GM21723 (cell line): ENCODE results near the gene PODN.

Source experiments
- ATAC-seq: cut with Tn5 transposase; IDR thresholded peaks from one replicate; pipeline ENCODE4 v1.9.1; 2021; ENCODE audit warnings: mild to moderate bottlenecking, moderate library complexity; ENCODE audit not compliant: unreplicated experiment

The PODN gene

DNA sequence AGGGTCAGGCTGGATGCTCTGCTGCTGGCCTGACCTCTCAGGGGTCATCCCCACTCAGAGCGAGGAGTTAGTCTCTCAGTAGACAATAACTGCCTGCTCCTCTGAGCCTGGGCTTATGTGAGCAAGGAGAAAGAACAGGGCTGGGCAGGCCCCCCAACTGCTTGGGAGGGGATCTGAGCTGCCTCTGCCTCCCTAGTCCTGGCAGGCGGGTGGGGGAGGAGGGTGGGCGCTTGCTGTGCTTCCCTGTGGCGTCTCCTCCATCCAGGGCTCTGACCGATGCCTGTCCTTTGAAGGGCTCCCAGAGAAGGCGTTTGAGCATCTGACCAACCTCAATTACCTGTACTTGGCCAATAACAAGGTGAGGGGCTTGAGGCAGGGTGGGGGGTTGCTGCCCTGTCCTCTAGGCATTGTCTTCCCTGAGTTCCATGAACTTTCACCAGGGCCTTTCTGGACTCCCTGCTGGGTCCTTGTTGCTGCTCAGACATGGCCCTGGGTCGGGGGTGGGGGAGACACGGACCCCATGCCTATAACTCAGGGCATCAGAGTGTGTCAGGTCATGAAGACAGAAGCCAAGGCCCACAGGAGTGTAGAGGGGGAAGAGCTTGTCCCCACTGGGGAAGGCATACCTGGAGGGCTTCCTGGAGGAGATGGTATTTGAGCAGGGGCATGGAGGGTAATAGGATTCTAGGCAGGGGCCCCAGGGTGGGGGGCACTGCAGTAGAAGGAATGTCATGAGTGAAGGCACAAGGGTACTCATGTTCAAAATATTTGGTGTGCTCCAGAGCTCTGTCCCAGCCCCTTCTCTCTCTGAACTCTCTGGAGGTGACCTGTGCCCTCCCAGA lies 12.5 kb downstream of the PODN start:
- no peak for ATAC-seq

- ATAC-seq = no peak
Measured at GRCh38 chr1:53075206-53075605, 13.2 kb downstream of the PODN start.

- no peak for ATAC-seq
Measured at GRCh38 chr1:53075761-53076163, 13.7 kb downstream of the PODN start.

- ATAC-seq = no peak
Measured at GRCh38 chr1:53076165-53076564, 14.2 kb downstream of the PODN start.

GRCh38 chr1:53076721-53077598 lies 14.9 kb downstream of the PODN start:
- no peak for ATAC-seq

- no peak for ATAC-seq
Measured at GRCh38 chr1:53077599-53077965, 15.6 kb downstream of the PODN start.

DNA sequence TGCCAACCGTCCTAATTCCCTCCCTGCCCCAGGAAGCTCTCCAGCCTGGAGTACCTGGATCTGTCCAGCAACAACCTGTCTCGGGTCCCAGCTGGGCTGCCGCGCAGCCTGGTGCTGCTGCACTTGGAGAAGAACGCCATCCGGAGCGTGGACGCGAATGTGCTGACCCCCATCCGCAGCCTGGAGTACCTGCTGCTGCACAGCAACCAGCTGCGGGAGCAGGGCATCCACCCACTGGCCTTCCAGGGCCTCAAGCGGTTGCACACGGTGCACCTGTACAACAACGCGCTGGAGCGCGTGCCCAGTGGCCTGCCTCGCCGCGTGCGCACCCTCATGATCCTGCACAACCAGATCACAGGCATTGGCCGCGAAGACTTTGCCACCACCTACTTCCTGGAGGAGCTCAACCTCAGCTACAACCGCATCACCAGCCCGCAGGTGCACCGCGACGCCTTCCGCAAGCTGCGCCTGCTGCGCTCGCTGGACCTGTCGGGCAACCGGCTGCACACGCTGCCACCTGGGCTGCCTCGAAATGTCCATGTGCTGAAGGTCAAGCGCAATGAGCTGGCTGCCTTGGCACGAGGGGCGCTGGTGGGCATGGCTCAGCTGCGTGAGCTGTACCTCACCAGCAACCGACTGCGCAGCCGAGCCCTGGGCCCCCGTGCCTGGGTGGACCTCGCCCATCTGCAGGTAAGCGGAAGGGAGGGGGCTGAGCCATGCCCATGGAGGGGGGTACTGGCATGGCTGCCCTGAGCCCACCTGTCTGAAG lies 16.5 kb downstream of the PODN start:
- ATAC-seq = no peak

DNA sequence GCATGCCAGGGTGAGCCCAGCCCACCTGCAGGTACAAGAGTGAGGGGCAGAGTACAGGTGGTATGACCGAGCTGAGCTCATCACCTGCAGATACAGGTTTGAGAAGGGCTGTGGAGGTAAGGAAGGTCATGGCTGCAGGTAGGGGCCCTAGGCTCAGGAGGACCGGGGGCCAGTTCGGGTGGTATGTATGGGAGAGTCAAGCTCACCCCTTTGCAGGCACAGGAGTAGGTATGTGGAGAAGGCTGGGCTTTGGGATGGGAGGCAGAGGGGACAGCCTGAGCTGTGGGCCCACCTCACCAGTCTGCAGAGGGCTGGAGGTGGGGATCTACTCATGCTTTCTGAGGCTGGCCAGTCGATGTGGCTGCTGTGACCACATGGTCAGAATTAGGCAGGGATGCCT lies 17.2 kb downstream of the PODN start:
- ATAC-seq = no peak

- ATAC-seq = no peak
Measured at GRCh38 chr1:53080041-53080440, 18.0 kb downstream of the PODN start.

GRCh38 chr1:53080769-53081168 lies 18.8 kb downstream of the PODN start:
- no peak for ATAC-seq

GRCh38 chr1:53081384-53082066 lies 19.5 kb downstream of the PODN start:
- ATAC-seq = no peak

DNA sequence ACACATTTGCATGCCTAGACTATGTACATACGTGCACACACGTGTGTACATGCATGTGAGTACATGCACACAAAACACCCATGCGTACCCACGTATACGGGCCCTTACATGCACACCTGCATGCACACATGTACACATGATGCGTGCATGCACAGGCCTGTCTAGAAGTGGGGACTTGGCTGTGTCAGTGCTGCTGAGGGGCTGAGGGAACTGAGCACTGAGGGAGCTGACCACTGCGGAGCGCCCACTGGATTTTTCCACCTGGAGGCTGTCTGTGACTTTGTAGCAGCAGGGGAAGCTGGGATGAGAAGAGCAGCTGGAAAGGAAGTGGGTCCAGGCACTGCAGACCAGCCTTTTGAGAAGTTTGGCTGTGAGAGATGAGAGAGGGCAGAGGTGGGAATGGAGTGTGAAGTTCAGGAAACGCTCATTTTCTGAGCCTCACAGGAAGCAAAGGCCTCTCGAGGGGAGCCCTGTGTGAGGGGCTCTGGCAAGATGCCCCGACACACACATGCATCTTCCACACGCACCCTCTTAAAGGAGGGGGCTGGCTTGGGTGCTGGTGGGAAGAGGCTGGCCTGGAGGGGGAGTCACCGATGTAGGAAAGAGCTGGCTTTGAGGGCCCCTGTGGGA lies 20.9 kb downstream of the PODN start:
- ATAC-seq = no peak

DNA sequence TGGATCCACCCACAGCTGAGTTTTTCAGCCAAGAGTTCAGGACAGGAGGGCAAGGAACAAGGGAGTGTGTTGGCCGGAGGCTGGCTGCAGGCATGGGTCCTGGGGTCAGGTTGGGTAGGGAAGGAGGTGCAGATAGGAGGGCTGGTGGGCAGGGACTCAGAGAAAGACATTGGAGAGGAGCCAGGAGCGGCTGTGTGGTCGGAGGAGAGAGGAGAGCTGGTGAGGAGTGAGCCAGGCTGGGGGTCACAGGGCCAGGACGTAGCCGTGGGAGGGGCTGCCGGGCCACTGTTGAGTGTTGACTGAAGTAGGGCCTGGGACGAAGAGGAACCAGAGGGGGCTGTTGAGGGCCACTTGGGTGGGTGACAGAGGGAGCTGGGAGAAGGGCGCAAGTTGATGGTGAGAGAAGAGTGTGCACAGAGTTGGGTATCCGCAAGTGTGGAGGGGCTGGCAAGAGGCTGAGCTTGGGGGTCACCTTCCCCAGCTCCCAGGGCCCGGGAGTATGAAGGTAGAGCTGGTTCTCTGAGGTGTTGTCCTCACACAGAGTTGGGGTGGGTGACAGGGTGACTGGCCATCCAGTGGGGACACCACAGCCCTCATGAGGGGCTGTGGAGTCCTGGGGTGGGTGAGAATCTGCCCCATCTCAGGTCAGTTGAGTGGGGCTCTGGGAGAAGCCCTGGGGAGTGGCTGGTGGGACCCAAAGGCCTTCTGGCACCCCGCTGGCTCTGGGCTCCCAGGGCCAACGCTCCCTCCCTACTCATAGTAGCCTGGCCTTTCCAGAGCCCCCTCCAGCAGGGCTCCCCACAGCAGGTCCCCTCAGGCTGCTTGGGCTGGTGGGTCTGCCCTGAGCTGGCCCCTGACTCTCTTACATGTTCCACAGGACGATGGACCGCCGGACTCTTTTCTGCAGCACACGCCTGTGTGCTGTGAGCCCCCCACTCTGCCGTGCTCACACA lies 21.9 kb downstream of the PODN start:
- no peak for ATAC-seq

GRCh38 chr1:53084589-53084971 lies 22.6 kb downstream of the PODN start:
- ATAC-seq = no peak

- no peak for ATAC-seq
Measured at GRCh38 chr1:53085405-53085804, 23.4 kb downstream of the PODN start.

- ATAC-seq = no peak
Measured at GRCh38 chr1:53086491-53087070, 24.6 kb downstream of the PODN start.

- ATAC-seq = no peak
Measured at GRCh38 chr1:53087332-53088285, 25.6 kb downstream of the PODN start.
